Liver (tissue), 9 donors: Measurements from ENCODE around the gene ANKRD65. TPM values are rescaled to one million over a fixed set of nuclear protein-coding genes. Genes with fewer than 3 reads are reported as not detected.
"Not testable (repeated sequence)": the region's sequence is repeated elsewhere in the genome, so short reads cannot be mapped to it uniquely, and the experiment has no call there.

Source experiments
- DNase-seq: peaks from one replicate; pipeline ENCODE4 v3.0.0-alpha.2; 2017; ENCODE audit warnings: low spot score
- H3K27ac ChIP-seq, 2 donors: one replicate each; pipeline ENCODE4 v1.7.0; 2013; ENCODE audit warnings: inconsistent platforms in 2 of 2, low read length in 2 of 2, control low read depth in 1 of 2, low read depth in 1 of 2, mild to moderate bottlenecking in 1 of 2
- H3K27me3 ChIP-seq, 4 donors: one replicate each; pipeline versions ENCODE4 v1.6.1 to v1.7.0; 2013; ENCODE audit warnings: low read length in 3 of 4, inconsistent platforms in 1 of 4, mild to moderate bottlenecking in 1 of 4, moderate library complexity in 1 of 4; ENCODE audit not compliant: control insufficient read depth in 4 of 4, insufficient read depth in 4 of 4
- H3K36me3 ChIP-seq, 4 donors: one replicate each; pipeline versions ENCODE4 v1.6.1 to v1.7.0; 2013; ENCODE audit warnings: low read length in 3 of 4, mild to moderate bottlenecking in 3 of 4, low read depth in 1 of 4, moderate library complexity in 1 of 4; ENCODE audit not compliant: control insufficient read depth in 4 of 4, insufficient read depth in 3 of 4
- H3K4me1 ChIP-seq, 4 donors: one replicate each; pipeline versions ENCODE4 v1.6.1 to v1.7.0; 2013; ENCODE audit warnings: low read length in 3 of 4, mild to moderate bottlenecking in 3 of 4, moderate library complexity in 1 of 4; ENCODE audit not compliant: control insufficient read depth in 4 of 4, insufficient read depth in 4 of 4
- H3K4me3 ChIP-seq, 3 donors: one replicate each; pipeline versions ENCODE4 v1.6.1 to v1.7.0; 2013; ENCODE audit warnings: low read length in 3 of 3, control low read depth in 1 of 3, low read depth in 1 of 3, mild to moderate bottlenecking in 1 of 3
- H3K9ac ChIP-seq, 2 donors: one replicate each; pipeline ENCODE4 v1.7.0; 2013; ENCODE audit warnings: low read length in 2 of 2, mild to moderate bottlenecking in 2 of 2, moderate library complexity in 2 of 2, control low read depth in 1 of 2, low read depth in 1 of 2
- H3K9me3 ChIP-seq, 4 donors: one replicate each; pipeline versions ENCODE4 v1.6.1 to v1.7.0; 2013; ENCODE audit warnings: low read length in 3 of 4; ENCODE audit not compliant: control insufficient read depth in 4 of 4
- ATF3 ChIP-seq: IDR thresholded peaks from 2 replicates; pipeline ENCODE4 v1.6.1; 2016; ENCODE audit warnings: antibody characterized with exemption
- EGR1 ChIP-seq, 2 donors: IDR thresholded peaks; 2 replicates each; pipeline ENCODE4 v1.6.1; 2016 to 2018; ENCODE audit warnings: antibody characterized with exemption in 2 of 2, low read depth in 2 of 2
- FOXA1 ChIP-seq: IDR thresholded peaks from 2 replicates; pipeline ENCODE4 v1.6.1; 2016; ENCODE audit warnings: antibody characterized with exemption
- FOXA2 ChIP-seq: IDR thresholded peaks from 2 replicates; pipeline ENCODE4 v1.6.1; 2016; ENCODE audit warnings: antibody characterized with exemption
- GABPA ChIP-seq, 2 donors: IDR thresholded peaks in 1 of 2; conservative IDR thresholded peaks in 1 of 2; 2 replicates each; pipeline ENCODE4 v1.6.1; 2016; ENCODE audit warnings: antibody characterized with exemption in 2 of 2, mild to moderate bottlenecking in 1 of 2, moderate library complexity in 1 of 2
- HNF4A ChIP-seq, 2 donors: conservative IDR thresholded peaks; 2 replicates each; pipeline ENCODE4 v1.6.1; 2016; ENCODE audit warnings: antibody characterized with exemption in 2 of 2, mild to moderate bottlenecking in 2 of 2
- HNF4G ChIP-seq: IDR thresholded peaks from 2 replicates; pipeline ENCODE4 v1.6.1; 2016; ENCODE audit warnings: antibody characterized with exemption
- JUND ChIP-seq, 2 donors: IDR thresholded peaks; 2 replicates each; pipeline ENCODE4 v1.6.1; 2016; ENCODE audit warnings: antibody characterized with exemption in 2 of 2
- MAX ChIP-seq: IDR thresholded peaks from 2 replicates; pipeline ENCODE4 v1.6.1; 2016; ENCODE audit warnings: antibody characterized with exemption
- NR2F2 ChIP-seq: IDR thresholded peaks from 2 replicates; pipeline ENCODE4 v1.6.1; 2016; ENCODE audit warnings: antibody characterized with exemption
- RAD21 ChIP-seq, 2 donors: IDR thresholded peaks; 2 replicates each; pipeline ENCODE4 v1.6.1; 2016; ENCODE audit warnings: antibody characterized with exemption in 2 of 2, mild to moderate bottlenecking in 2 of 2
- REST ChIP-seq: IDR thresholded peaks from 2 replicates; pipeline ENCODE4 v1.6.1; 2016; ENCODE audit warnings: antibody characterized with exemption, mild to moderate bottlenecking
- SP1 ChIP-seq: IDR thresholded peaks from 2 replicates; pipeline ENCODE4 v1.6.1; 2018; ENCODE audit warnings: antibody characterized with exemption, mild to moderate bottlenecking
- TAF1 ChIP-seq: conservative IDR thresholded peaks from 2 replicates; pipeline ENCODE4 v1.6.1; 2016; ENCODE audit warnings: antibody characterized with exemption, mild to moderate bottlenecking
- WGBS: extraction: QIAGEN DNeasy Blood & Tissue Kit; methylation state at CpG from one replicate; pipeline ENCODE4 v1.1.7; 2013; 5-methylcytosine and 5-hydroxymethylcytosine counted together
- polyA plus RNA-seq, 2 donors: library from polyadenylated mRNA; stranded (reverse) in 1 of 2; unstranded in 1 of 2; fragments of 200-250 nt in 1 of 2; fragments of >200 nt in 1 of 2; fragmentation: Nextera tagmentation in 1 of 2; extraction: Ambion mirVana in 1 of 2; gene quantifications; one replicate each; pipeline versions ENCODE4 v1.2.1 to v1.2.3, GENCODE V29; 2013 to 2015
- total RNA-seq, 2 donors: library from RNA; depleted of rRNA; stranded (reverse); fragments of >200 nt; gene quantifications; one replicate each; pipeline ENCODE4 v1.2.3, GENCODE V29; 2014
- TF ChIP-seq, protein P1 (sequence below): fragments of 150-350 bp; IDR thresholded peaks from 2 replicates; pipeline ENCODE4 v1.5.1; 2017; ENCODE audit warnings: improper control_type of control experiment, low read depth, low read length; ENCODE audit not compliant: missing input control
- TF ChIP-seq, protein P2 (sequence below): IDR thresholded peaks from 2 replicates; pipeline ENCODE4 v1.6.1; 2016; ENCODE audit warnings: antibody characterized with exemption
- donor health status: healthy.
- donor health status: healthy.
- donor health status: healthy.
- donor health status: healthy.
- donor health status: healthy.

ANKRD65 gene
- total and polyA plus RNA-seq, 4 donors, result 0.14 to 0.31 (median 0.23) TPM

GRCh38 chr1:1411626-1412025 is 9.4 kb downstream of the ANKRD65 start:
- no peak for DNase-seq
- no peaks in the 10 kb centered on the region for H3K36me3 ChIP-seq
- H3K27ac ChIP-seq, result no peak overlapping the region
- peaks cover 5 to 17% (median 9%) of the 10 kb centered on the region in 4 donors for H3K4me1 ChIP-seq
- no peak overlapping the region for H3K4me3 ChIP-seq
- H3K27me3 ChIP-seq, result no peaks in the 10 kb centered on the region
- 93% methylated on average over 13 of the region's 13 CpGs for WGBS
- TF ChIP-seq, protein P1, sequence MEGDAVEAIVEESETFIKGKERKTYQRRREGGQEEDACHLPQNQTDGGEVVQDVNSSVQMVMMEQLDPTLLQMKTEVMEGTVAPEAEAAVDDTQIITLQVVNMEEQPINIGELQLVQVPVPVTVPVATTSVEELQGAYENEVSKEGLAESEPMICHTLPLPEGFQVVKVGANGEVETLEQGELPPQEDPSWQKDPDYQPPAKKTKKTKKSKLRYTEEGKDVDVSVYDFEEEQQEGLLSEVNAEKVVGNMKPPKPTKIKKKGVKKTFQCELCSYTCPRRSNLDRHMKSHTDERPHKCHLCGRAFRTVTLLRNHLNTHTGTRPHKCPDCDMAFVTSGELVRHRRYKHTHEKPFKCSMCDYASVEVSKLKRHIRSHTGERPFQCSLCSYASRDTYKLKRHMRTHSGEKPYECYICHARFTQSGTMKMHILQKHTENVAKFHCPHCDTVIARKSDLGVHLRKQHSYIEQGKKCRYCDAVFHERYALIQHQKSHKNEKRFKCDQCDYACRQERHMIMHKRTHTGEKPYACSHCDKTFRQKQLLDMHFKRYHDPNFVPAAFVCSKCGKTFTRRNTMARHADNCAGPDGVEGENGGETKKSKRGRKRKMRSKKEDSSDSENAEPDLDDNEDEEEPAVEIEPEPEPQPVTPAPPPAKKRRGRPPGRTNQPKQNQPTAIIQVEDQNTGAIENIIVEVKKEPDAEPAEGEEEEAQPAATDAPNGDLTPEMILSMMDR, result no peak
- TF ChIP-seq ATF3 (no peak), SP1 (no peak), FOXA1 (no peak), EGR1 (IDR thresholded peaks at IDR 0.05; ENCODE audit: low read depth in 2 of 2) (no peak), REST (no peak), NR2F2 (no peak), MAX (no peak), GABPA (IDR thresholded peaks at IDR 0.05 in 1 of 2, conservative IDR thresholded peaks at IDR 0.05 in 1 of 2) (no peak), FOXA2 (no peak), JUND (IDR thresholded peaks at IDR 0.05) (no peak), TAF1 (no peak), HNF4A (conservative IDR thresholded peaks at IDR 0.05) (no peak), RAD21 (IDR thresholded peaks at IDR 0.05) (no peak), HNF4G (no peak)
- TF ChIP-seq, protein P2, sequence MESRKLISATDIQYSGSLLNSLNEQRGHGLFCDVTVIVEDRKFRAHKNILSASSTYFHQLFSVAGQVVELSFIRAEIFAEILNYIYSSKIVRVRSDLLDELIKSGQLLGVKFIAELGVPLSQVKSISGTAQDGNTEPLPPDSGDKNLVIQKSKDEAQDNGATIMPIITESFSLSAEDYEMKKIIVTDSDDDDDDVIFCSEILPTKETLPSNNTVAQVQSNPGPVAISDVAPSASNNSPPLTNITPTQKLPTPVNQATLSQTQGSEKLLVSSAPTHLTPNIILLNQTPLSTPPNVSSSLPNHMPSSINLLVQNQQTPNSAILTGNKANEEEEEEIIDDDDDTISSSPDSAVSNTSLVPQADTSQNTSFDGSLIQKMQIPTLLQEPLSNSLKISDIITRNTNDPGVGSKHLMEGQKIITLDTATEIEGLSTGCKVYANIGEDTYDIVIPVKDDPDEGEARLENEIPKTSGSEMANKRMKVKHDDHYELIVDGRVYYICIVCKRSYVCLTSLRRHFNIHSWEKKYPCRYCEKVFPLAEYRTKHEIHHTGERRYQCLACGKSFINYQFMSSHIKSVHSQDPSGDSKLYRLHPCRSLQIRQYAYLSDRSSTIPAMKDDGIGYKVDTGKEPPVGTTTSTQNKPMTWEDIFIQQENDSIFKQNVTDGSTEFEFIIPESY, result no peak
- H3K9me3 ChIP-seq, result no peaks in the 10 kb centered on the region
- no peak overlapping the region for H3K9ac ChIP-seq

GRCh38 chr1:1410238-1410637 is 10.8 kb downstream of the ANKRD65 start:
- H3K4me1 ChIP-seq, result peaks cover 5 to 30% (median 21%) of the 10 kb centered on the region in 4 donors
- 76% methylated on average over 8 of the region's 8 CpGs for WGBS
- not testable (repeated sequence) for DNase-seq, H3K4me3 ChIP-seq, H3K9me3 ChIP-seq, H3K9ac ChIP-seq, H3K27ac ChIP-seq, H3K27me3 ChIP-seq, H3K36me3 ChIP-seq
